Measurements from ENCODE around the gene KHK. TPM values are rescaled to one million over a fixed set of nuclear protein-coding genes. Genes with fewer than 3 reads are reported as not detected.

Gene KHK
- total and polyA plus RNA-seq, 9 of the 15 experiments (the other 6 are each of a cell fraction or from before 2014, with no cell fraction given): 1.5 to 10.7 (median 5.2) TPM

DNA sequence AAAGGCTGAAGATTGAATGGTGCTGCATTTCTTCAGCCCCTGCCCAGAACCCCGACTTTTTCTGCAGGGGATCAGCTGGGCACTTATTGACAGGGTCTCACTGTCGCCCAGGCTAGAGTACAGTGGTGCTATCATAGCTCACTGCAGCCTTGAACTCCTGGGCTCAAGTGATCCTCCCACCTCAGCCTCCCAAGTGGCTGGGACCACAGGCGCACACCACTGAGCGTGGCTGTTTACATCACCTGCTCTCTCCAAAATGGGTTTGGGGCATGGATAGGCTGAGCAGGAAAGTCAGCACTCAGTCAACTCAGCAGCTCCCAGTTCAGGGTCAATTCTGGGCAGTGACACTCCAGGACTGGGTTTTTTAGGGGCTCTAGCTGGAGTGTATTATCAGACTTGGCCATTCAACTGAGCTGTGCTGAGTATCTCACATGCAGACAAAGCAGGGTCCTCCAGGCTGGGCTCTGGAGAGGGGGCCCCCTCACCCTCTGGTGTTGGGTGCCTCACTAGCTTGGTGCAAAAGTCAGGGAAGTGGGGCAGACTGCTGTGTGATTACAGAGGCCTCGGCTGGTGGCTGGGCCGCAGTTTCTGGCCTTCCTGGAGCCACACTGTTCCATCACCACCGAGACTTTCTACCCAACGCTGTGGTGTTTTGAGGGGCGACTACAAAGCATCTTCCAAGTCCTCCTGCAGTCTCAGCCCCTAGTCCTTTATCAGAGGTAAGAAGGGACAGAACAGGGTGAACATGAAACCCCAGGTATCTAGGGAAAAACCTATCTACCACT lies 41.5 kb downstream of the KHK start:
- Histone ChIP-seq H3K9me3 (replicated peaks; ENCODE audit: control insufficient read depth, insufficient read depth, low read depth, low read length) (no peaks in the 10 kb centered on the region), H3K9ac (ENCODE audit: insufficient read depth in 1 of 2, low read depth in 2 of 2, low read length in 2 of 2) (no peak overlapping the region), H4K20me1 (replicated peaks; ENCODE audit: control insufficient read depth, insufficient read depth, low read length) (no peaks in the 10 kb centered on the region; the same call in 1 of the 2 replicates), H3K79me2 (ENCODE audit: control insufficient read depth, insufficient read depth, low read length) (peaks cover 6% of the 10 kb centered on the region), H3K27ac (ENCODE audit: extremely low read depth, low read depth, low read length) (no peak overlapping the region), H3K36me3 (ENCODE audit: control insufficient read depth, insufficient read depth, low read length) (peaks cover 38% of the 10 kb centered on the region; the same call in 2 of the 3 replicates), H3K27me3 (ENCODE audit: control insufficient read depth in 2 of 2, insufficient read depth in 2 of 2, low read length in 2 of 2) (peaks cover 0 to 3% of the 10 kb centered on the region in 2 experiments; a peak in 3 of 5 replicates), H2AFZ (ENCODE audit: low read depth, low read length) (no peak overlapping the region), H3K4me2 (ENCODE audit: insufficient read depth, low read length) (no peak overlapping the region), H3K4me3 (no peak overlapping the region), H3K9me1 (ENCODE audit: control insufficient read depth, insufficient read depth, low read length) (peaks cover 2% of the 10 kb centered on the region), H3K4me1 (replicated peaks in 1 of 2; ENCODE audit: control insufficient read depth in 2 of 2, insufficient read depth in 2 of 2, low read length in 2 of 2) (peaks cover 12 to 23% of the 10 kb centered on the region in 2 experiments; a peak in 4 of 5 replicates)
- no TSS peak for BruUV-seq (replicated peaks)
- TF ChIP-seq, protein P1, sequence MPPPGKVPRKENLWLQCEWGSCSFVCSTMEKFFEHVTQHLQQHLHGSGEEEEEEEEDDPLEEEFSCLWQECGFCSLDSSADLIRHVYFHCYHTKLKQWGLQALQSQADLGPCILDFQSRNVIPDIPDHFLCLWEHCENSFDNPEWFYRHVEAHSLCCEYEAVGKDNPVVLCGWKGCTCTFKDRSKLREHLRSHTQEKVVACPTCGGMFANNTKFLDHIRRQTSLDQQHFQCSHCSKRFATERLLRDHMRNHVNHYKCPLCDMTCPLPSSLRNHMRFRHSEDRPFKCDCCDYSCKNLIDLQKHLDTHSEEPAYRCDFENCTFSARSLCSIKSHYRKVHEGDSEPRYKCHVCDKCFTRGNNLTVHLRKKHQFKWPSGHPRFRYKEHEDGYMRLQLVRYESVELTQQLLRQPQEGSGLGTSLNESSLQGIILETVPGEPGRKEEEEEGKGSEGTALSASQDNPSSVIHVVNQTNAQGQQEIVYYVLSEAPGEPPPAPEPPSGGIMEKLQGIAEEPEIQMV (tag; conservative IDR thresholded peaks at IDR 0.05; ENCODE audit: low read depth): no peak
- TF ChIP-seq ZC3H4 (CRISPR knock-in tag; IDR thresholded peaks at IDR 0.05; ENCODE audit: borderline replicate concordance): no peak
- TF ChIP-seq, protein P2, sequence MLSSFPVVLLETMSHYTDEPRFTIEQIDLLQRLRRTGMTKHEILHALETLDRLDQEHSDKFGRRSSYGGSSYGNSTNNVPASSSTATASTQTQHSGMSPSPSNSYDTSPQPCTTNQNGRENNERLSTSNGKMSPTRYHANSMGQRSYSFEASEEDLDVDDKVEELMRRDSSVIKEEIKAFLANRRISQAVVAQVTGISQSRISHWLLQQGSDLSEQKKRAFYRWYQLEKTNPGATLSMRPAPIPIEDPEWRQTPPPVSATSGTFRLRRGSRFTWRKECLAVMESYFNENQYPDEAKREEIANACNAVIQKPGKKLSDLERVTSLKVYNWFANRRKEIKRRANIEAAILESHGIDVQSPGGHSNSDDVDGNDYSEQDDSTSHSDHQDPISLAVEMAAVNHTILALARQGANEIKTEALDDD (IDR thresholded peaks at IDR 0.05): no peak
- peak; percentile 26 for TF ChIP-seq POLR2B (IDR thresholded peaks at IDR 0.05; ENCODE audit: low read depth, partially characterized antibody)
- no peak for TF ChIP-seq U2AF1 (optimal IDR thresholded peaks at IDR 0.05; ENCODE audit: low read depth, low read length)
- ChIA-PET POLR2A (interaction anchor here (0.5 to 1.2 kb wide), 4 partner anchors 11 to 178 kb away, joined by 3 read pairs; no protein-coding TSS in a partner anchor), CTCF (ENCODE audit: low intra/inter-chr PET ratio) (no interaction called here)
- in situ Hi-C loops (cut with MboI) (no loop called here), intact Hi-C loops (cut with micrococcal nuclease) (no loop called here)
- no peak for DNase-seq (ENCODE audit: extremely low read depth in 1 of 4, low spot score in 3 of 4)
- 71% methylated on average over 9 of the region's 9 CpGs for WGBS (ENCODE audit: insufficient coverage, low coverage, missing lambda C conversion rate)
- no peak for FAIRE-seq
- ATAC-seq: no peak
